AG10803 (cell line): ENCODE results near the gene ALS2.

ENCODE experiments used
- DNase-seq: peaks from one replicate; pipeline ENCODE4 v3.0.0; 2010; ENCODE audit warnings: low read depth
- H3K4me3 ChIP-seq: 2 replicates; pipeline ENCODE4 v1.5.1; 2011; ENCODE audit warnings: mild to moderate bottlenecking, low read length, control low read depth
- CTCF ChIP-seq: conservative IDR thresholded peaks from 2 replicates; pipeline ENCODE4 v1.5.1; 2011; ENCODE audit warnings: mild to moderate bottlenecking, low read length, control low read depth, inconsistent platforms

The ALS2 gene

GRCh38 chr2:201653221-201653620, 127.5 kb downstream of the ALS2 start:
- DNase-seq: no peak
- no peak for TF ChIP-seq CTCF
- no peak overlapping the region for H3K4me3 ChIP-seq
